ENCODE data around the gene SGIP1. TPM values are rescaled to one million over a fixed set of nuclear protein-coding genes. Genes with fewer than 3 reads are reported as not detected.

Gene SGIP1
- total RNA-seq, 1 donor from 2014 or later = 32.8 TPM

GRCh38 chr1:66729119-66729518 lies 195.2 kb downstream of the SGIP1 start:
- Mint-ChIP-seq H3K27me3 (ENCODE audit: unreplicated experiment) (no peaks in the 10 kb centered on the region), H3K36me3 (ENCODE audit: low read depth, unreplicated experiment) (no peaks in the 10 kb centered on the region), H3K9me3 (ENCODE audit: unreplicated experiment) (no peaks in the 10 kb centered on the region), H3K27ac (ENCODE audit: unreplicated experiment) (peak overlapping the region; percentile 40), H3K4me1 (ENCODE audit: unreplicated experiment) (peaks cover 16% of the 10 kb centered on the region), H3K4me3 (ENCODE audit: unreplicated experiment) (no peak overlapping the region)
- DNase-seq (ENCODE audit: low spot score) = no peak
- TF ChIP-seq CTCF (IDR thresholded peaks at IDR 0.05; ENCODE audit: unreplicated experiment) = no peak

GRCh38 chr1:66729523-66729922 lies 195.6 kb downstream of the SGIP1 start:
- H3K27ac Mint-ChIP-seq (ENCODE audit: unreplicated experiment) = peak overlapping the region; percentile 70
- no peak for TF ChIP-seq CTCF (IDR thresholded peaks at IDR 0.05; ENCODE audit: unreplicated experiment)
- no peak overlapping the region for H3K4me3 Mint-ChIP-seq (ENCODE audit: unreplicated experiment)

GRCh38 chr1:66730462-66730861 lies 196.5 kb downstream of the SGIP1 start:
- TF ChIP-seq CTCF (IDR thresholded peaks at IDR 0.05; ENCODE audit: unreplicated experiment) = no peak
- Mint-ChIP-seq H3K36me3 (ENCODE audit: low read depth, unreplicated experiment) (no peaks in the 10 kb centered on the region), H3K27ac (ENCODE audit: unreplicated experiment) (peak overlapping the region; percentile 33), H3K27me3 (ENCODE audit: unreplicated experiment) (no peaks in the 10 kb centered on the region), H3K4me1 (ENCODE audit: unreplicated experiment) (peaks cover 16% of the 10 kb centered on the region), H3K4me3 (ENCODE audit: unreplicated experiment) (no peak overlapping the region), H3K9me3 (ENCODE audit: unreplicated experiment) (no peaks in the 10 kb centered on the region)
- DNase-seq (ENCODE audit: low spot score) = no peak

More at GRCh38 chr1:66729523-66729922, 195.6 kb downstream of the SGIP1 start:
- Mint-ChIP-seq H3K4me1 (ENCODE audit: unreplicated experiment) (peaks cover 16% of the 10 kb centered on the region), H3K36me3 (ENCODE audit: low read depth, unreplicated experiment) (no peaks in the 10 kb centered on the region), H3K9me3 (ENCODE audit: unreplicated experiment) (no peaks in the 10 kb centered on the region), H3K27me3 (ENCODE audit: unreplicated experiment) (no peaks in the 10 kb centered on the region)
- no peak for DNase-seq (ENCODE audit: low spot score)

GRCh38 chr1:66731170-66731865 lies 197.4 kb downstream of the SGIP1 start:
- Mint-ChIP-seq H3K27ac (ENCODE audit: unreplicated experiment) (no peak overlapping the region), H3K9me3 (ENCODE audit: unreplicated experiment) (no peaks in the 10 kb centered on the region), H3K4me1 (ENCODE audit: unreplicated experiment) (peaks cover 12% of the 10 kb centered on the region), H3K4me3 (ENCODE audit: unreplicated experiment) (no peak overlapping the region), H3K36me3 (ENCODE audit: low read depth, unreplicated experiment) (no peaks in the 10 kb centered on the region), H3K27me3 (ENCODE audit: unreplicated experiment) (no peaks in the 10 kb centered on the region)
- DNase-seq (ENCODE audit: low spot score) = no peak
- TF ChIP-seq CTCF (IDR thresholded peaks at IDR 0.05; ENCODE audit: unreplicated experiment) = no peak

GRCh38 chr1:66732407-66733166 lies 198.6 kb downstream of the SGIP1 start:
- no peak for TF ChIP-seq CTCF (IDR thresholded peaks at IDR 0.05; ENCODE audit: unreplicated experiment)
- Mint-ChIP-seq H3K4me1 (ENCODE audit: unreplicated experiment) (peaks cover 13% of the 10 kb centered on the region), H3K36me3 (ENCODE audit: low read depth, unreplicated experiment) (no peaks in the 10 kb centered on the region), H3K27me3 (ENCODE audit: unreplicated experiment) (no peaks in the 10 kb centered on the region), H3K27ac (ENCODE audit: unreplicated experiment) (no peak overlapping the region), H3K4me3 (ENCODE audit: unreplicated experiment) (no peak overlapping the region), H3K9me3 (ENCODE audit: unreplicated experiment) (no peaks in the 10 kb centered on the region)
- DNase-seq (ENCODE audit: low spot score) = no peak

Measured in endothelial cell (in vitro differentiated cells).